ENCODE data around the gene MACF1. TPM values are rescaled to one million over a fixed set of nuclear protein-coding genes. Genes with fewer than 3 reads are reported as not detected.

Gene MACF1
- total RNA-seq, 1 experiment from 2014 or later, result 265 TPM

DNA sequence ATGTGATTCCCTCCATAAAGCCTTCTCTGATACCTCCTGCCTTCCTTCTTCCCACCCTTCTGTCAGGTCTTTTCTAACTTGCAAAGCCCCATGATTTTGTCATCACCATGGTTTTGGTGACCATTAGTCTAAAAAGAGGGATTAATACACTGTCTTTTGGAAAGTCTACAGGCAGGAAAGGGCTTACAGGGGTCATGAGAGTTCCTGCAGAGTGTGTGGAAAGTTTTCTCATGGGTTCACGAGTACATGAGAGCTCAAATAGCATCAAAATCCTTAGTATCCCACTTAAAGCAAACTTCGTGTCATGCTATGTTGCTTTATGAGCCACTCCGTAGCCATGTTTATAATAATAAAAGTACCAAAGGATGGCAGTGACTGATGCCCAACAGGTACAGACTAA lies 200.4 kb downstream of the MACF1 start:
- Histone ChIP-seq H3K27ac (ENCODE audit: low read depth, low read length, poor library complexity, severe bottlenecking) (peak overlapping the region; percentile 59), H3K27me3 (replicated peaks; ENCODE audit: insufficient read depth, low read depth, low read length, poor library complexity) (no peaks in the 10 kb centered on the region), H3K36me3 (ENCODE audit: insufficient read depth, low read length, poor library complexity, severe bottlenecking) (no peaks in the 10 kb centered on the region), H3K9me3 (ENCODE audit: low read depth, low read length, poor library complexity, severe bottlenecking) (no peaks in the 10 kb centered on the region), H3K4me1 (ENCODE audit: insufficient read depth, low read length, poor library complexity, severe bottlenecking) (peaks cover 57% of the 10 kb centered on the region), H3K4me3 (ENCODE audit: low read depth, low read length, poor library complexity, severe bottlenecking) (no peak overlapping the region)
- ChIA-PET POLR2A (ENCODE audit: low non-redundant PET) (no interaction called here), CTCF (no interaction called here)
- no peak for DNase-seq (ENCODE audit: low spot score)
- no peak for TF ChIP-seq EZH2 (IDR thresholded peaks at IDR 0.05; ENCODE audit: borderline replicate concordance, low read depth, low read length, poor library complexity, severe bottlenecking)
- TF ChIP-seq, protein P1, sequence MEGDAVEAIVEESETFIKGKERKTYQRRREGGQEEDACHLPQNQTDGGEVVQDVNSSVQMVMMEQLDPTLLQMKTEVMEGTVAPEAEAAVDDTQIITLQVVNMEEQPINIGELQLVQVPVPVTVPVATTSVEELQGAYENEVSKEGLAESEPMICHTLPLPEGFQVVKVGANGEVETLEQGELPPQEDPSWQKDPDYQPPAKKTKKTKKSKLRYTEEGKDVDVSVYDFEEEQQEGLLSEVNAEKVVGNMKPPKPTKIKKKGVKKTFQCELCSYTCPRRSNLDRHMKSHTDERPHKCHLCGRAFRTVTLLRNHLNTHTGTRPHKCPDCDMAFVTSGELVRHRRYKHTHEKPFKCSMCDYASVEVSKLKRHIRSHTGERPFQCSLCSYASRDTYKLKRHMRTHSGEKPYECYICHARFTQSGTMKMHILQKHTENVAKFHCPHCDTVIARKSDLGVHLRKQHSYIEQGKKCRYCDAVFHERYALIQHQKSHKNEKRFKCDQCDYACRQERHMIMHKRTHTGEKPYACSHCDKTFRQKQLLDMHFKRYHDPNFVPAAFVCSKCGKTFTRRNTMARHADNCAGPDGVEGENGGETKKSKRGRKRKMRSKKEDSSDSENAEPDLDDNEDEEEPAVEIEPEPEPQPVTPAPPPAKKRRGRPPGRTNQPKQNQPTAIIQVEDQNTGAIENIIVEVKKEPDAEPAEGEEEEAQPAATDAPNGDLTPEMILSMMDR (conservative IDR thresholded peaks at IDR 0.05; ENCODE audit: low read depth, low read length), result no peak
- no TSS peak for BruUV-seq (replicated peaks)
- intact Hi-C loops (cut with micrococcal nuclease; ENCODE audit: unreplicated experiment), result loop anchor here (5.0 kb wide), 1 partner anchor 213 kb away; no protein-coding TSS in a partner anchor

DNA sequence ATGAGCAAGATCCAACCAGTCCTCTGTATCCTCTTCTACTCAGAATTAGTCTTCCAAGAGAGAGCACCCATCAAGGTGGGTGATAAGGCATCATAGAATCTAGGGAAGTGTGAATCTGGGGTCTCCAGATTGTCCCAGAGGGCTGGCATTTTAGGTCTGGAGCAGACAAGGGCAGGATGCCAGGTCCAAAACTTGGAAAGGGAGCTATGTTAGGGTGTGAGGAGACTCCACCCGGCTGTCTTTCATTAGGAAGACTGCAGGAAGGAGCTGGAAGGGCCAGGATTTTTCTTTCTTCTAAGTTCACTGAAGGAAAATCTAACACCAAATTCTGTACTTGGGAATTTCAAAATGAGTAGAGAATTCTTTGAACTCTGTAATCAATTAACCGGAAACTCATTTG lies 200.9 kb downstream of the MACF1 start:
- POLR2A ChIA-PET (ENCODE audit: low non-redundant PET), result no interaction called here
- Histone ChIP-seq H3K9me3 (ENCODE audit: low read depth, low read length, poor library complexity, severe bottlenecking) (no peaks in the 10 kb centered on the region), H3K27me3 (replicated peaks; ENCODE audit: insufficient read depth, low read depth, low read length, poor library complexity) (no peaks in the 10 kb centered on the region), H3K27ac (ENCODE audit: low read depth, low read length, poor library complexity, severe bottlenecking) (peak overlapping the region; percentile 59), H3K36me3 (ENCODE audit: insufficient read depth, low read length, poor library complexity, severe bottlenecking) (no peaks in the 10 kb centered on the region), H3K4me1 (ENCODE audit: insufficient read depth, low read length, poor library complexity, severe bottlenecking) (peaks cover 58% of the 10 kb centered on the region), H3K4me3 (ENCODE audit: low read depth, low read length, poor library complexity, severe bottlenecking) (no peak overlapping the region)
- CTCF ChIA-PET, result no interaction called here
- intact Hi-C loops (cut with micrococcal nuclease; ENCODE audit: unreplicated experiment), result loop anchor here (5.0 kb wide), 1 partner anchor 213 kb away; no protein-coding TSS in a partner anchor
- BruUV-seq (replicated peaks), result no TSS peak
- no peak for DNase-seq (ENCODE audit: low spot score)
- TF ChIP-seq, protein P1 (conservative IDR thresholded peaks at IDR 0.05; ENCODE audit: low read depth, low read length), result no peak

DNA sequence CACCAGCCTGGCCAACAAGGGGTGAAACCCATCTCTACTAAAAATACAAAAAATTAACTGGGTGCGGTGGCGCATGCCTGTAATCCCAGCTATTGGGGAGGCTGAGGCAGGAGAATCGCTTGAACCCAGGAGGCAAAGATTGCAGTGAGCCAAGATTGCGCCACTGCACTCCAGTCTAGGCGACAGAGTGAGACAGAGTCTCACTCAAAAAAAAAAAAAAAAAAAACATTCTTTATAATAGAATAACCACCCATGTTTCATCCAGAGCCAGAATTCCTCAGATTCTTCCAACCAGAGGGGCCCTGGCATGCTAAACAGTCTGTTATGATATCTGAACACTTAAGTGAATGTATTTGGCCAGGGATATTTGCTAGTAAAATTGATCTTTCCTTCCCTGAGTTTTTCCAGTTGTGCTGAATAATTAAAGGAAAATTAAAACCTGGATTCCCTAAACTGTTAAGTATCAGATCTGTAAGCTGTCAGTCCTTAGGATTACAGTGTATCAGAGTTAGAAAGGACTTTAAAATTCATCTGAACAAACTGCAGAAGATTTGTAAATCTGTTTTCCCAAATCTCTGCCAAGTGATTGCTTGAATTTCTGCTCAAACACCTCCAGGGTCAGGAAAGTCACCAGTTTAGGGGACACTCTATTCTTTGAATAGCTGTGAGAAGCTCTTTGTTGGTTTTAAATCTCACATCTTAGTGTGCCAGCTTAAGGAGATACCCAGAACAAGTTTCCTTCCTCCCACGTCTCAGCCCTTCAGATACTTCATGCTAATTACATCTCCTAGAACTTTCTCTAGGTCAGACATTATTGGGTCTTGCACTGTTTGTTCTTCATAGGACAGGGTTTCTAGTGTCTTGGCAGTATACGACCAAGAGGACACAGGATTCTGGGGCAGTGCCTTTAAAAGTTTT lies 202.3 kb downstream of the MACF1 start:
- POLR2A ChIA-PET (ENCODE audit: low non-redundant PET), result no interaction called here
- Histone ChIP-seq H3K4me3 (ENCODE audit: low read depth, low read length, poor library complexity, severe bottlenecking) (no peak overlapping the region), H3K27me3 (replicated peaks; ENCODE audit: insufficient read depth, low read depth, low read length, poor library complexity) (no peaks in the 10 kb centered on the region)

More for the DNA sequence above, 202.3 kb downstream of the MACF1 start:
- Histone ChIP-seq H3K27ac (ENCODE audit: low read depth, low read length, poor library complexity, severe bottlenecking) (peak overlapping the region; percentile 89), H3K4me1 (ENCODE audit: insufficient read depth, low read length, poor library complexity, severe bottlenecking) (peaks cover 49% of the 10 kb centered on the region), H3K9me3 (ENCODE audit: low read depth, low read length, poor library complexity, severe bottlenecking) (no peaks in the 10 kb centered on the region), H3K36me3 (ENCODE audit: insufficient read depth, low read length, poor library complexity, severe bottlenecking) (no peaks in the 10 kb centered on the region)
- CTCF ChIA-PET, result interaction anchor here (0.6 kb wide), 1 partner anchor 1185 kb away, joined by 3 read pairs; no protein-coding TSS in a partner anchor
- TF ChIP-seq, protein P1 (conservative IDR thresholded peaks at IDR 0.05; ENCODE audit: low read depth, low read length), result no peak
- no peak for TF ChIP-seq EZH2 (IDR thresholded peaks at IDR 0.05; ENCODE audit: borderline replicate concordance, low read depth, low read length, poor library complexity, severe bottlenecking)
- DNase-seq (ENCODE audit: low spot score), result no peak
- intact Hi-C loops (cut with micrococcal nuclease; ENCODE audit: unreplicated experiment), result loop anchor here (5.0 kb wide), 1 partner anchor 214 kb away; no protein-coding TSS in a partner anchor
- BruUV-seq (replicated peaks), result no TSS peak

All from A673 (cell line).